ENCODE data around the gene DGKB.
A peak's percentile ranks its signal among the peaks of the same experiment; 100 is the strongest.

Gene DGKB

GRCh38 chr7:14305233-14305866 lies 597.2 kb downstream of the DGKB start:
- TF ChIP-seq ESRRG (CRISPR knock-in tag; IDR thresholded peaks at IDR 0.05) (no peak), TOX (CRISPR knock-in tag; IDR thresholded peaks at IDR 0.05; ENCODE audit: borderline replicate concordance) (no peak), ISL1 (CRISPR knock-in tag; IDR thresholded peaks at IDR 0.05) (peak; percentile 68), ZNF565 (CRISPR knock-in tag; conservative IDR thresholded peaks at IDR 0.05; ENCODE audit: low read depth) (no peak), CSDC2 (CRISPR knock-in tag; IDR thresholded peaks at IDR 0.05) (no peak), ZFP3 (CRISPR knock-in tag; IDR thresholded peaks at IDR 0.05) (no peak), PATZ1 (CRISPR knock-in tag; IDR thresholded peaks at IDR 0.05; ENCODE audit: borderline replicate concordance) (no peak)
- TF ChIP-seq, protein P1, sequence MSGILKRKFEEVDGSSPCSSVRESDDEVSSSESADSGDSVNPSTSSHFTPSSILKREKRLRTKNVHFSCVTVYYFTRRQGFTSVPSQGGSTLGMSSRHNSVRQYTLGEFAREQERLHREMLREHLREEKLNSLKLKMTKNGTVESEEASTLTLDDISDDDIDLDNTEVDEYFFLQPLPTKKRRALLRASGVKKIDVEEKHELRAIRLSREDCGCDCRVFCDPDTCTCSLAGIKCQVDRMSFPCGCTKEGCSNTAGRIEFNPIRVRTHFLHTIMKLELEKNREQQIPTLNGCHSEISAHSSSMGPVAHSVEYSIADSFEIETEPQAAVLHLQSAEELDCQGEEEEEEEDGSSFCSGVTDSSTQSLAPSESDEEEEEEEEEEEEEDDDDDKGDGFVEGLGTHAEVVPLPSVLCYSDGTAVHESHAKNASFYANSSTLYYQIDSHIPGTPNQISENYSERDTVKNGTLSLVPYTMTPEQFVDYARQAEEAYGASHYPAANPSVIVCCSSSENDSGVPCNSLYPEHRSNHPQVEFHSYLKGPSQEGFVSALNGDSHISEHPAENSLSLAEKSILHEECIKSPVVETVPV (CRISPR knock-in tag; IDR thresholded peaks at IDR 0.05), result no peak
- ATAC-seq, result peak; percentile 54; the same call in 2 of the 3 replicates

DNA sequence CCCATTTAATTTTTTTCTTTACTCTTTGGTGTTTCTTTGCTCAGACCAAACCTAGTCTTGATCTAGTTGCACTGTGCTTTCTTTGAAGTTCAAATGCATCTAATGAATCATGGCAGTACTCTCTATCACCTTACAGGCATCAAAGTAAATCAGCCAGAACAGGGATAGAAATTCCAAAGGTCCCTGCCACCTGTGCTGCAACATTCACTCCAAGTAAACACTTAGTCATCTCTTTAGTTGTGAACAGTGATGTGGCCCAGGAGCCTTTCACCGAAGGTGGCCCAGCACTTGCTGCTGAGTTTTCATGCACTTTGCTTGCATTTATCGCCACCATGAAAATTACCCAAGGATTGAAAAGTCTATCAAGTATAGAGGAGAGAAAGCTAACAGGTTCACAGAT lies 599.0 kb downstream of the DGKB start:
- ATAC-seq, result no peak
- TF ChIP-seq, protein P2, sequence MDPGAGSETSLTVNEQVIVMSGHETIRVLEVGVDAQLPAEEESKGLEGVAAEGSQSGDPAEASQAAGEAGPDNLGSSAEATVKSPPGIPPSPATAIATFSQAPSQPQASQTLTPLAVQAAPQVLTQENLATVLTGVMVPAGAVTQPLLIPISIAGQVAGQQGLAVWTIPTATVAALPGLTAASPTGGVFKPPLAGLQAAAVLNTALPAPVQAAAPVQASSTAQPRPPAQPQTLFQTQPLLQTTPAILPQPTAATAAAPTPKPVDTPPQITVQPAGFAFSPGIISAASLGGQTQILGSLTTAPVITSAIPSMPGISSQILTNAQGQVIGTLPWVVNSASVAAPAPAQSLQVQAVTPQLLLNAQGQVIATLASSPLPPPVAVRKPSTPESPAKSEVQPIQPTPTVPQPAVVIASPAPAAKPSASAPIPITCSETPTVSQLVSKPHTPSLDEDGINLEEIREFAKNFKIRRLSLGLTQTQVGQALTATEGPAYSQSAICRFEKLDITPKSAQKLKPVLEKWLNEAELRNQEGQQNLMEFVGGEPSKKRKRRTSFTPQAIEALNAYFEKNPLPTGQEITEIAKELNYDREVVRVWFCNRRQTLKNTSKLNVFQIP (CRISPR knock-in tag; IDR thresholded peaks at IDR 0.05; ENCODE audit: borderline replicate concordance, low read depth), result no peak
- TF ChIP-seq ZNF565 (CRISPR knock-in tag; conservative IDR thresholded peaks at IDR 0.05; ENCODE audit: low read depth) (no peak), CSDC2 (CRISPR knock-in tag; IDR thresholded peaks at IDR 0.05) (no peak), TOX (CRISPR knock-in tag; IDR thresholded peaks at IDR 0.05; ENCODE audit: borderline replicate concordance) (no peak), ISL1 (CRISPR knock-in tag; IDR thresholded peaks at IDR 0.05) (no peak)

- ATAC-seq, result peak; percentile 65
- TF ChIP-seq TOX (CRISPR knock-in tag; IDR thresholded peaks at IDR 0.05; ENCODE audit: borderline replicate concordance) (no peak), SNAI2 (CRISPR knock-in tag; IDR thresholded peaks at IDR 0.05) (peak; percentile 62; the same call in 1 of the 2 replicates), ZNF565 (CRISPR knock-in tag; conservative IDR thresholded peaks at IDR 0.05; ENCODE audit: low read depth) (no peak), ZFP3 (CRISPR knock-in tag; IDR thresholded peaks at IDR 0.05) (peak; percentile 68; the same call in 1 of the 2 replicates), RARB (CRISPR knock-in tag; IDR thresholded peaks at IDR 0.05) (no peak), BACH2 (CRISPR knock-in tag; IDR thresholded peaks at IDR 0.05; ENCODE audit: borderline replicate concordance) (no peak), ZNF8 (CRISPR knock-in tag; IDR thresholded peaks at IDR 0.05) (no peak), TSHZ2 (CRISPR knock-in tag; IDR thresholded peaks at IDR 0.05) (no peak), ZC3H10 (CRISPR knock-in tag; IDR thresholded peaks at IDR 0.05) (peak; percentile 80), CREB5 (CRISPR knock-in tag; IDR thresholded peaks at IDR 0.05; ENCODE audit: low read depth) (peak; percentile 73), CSDC2 (CRISPR knock-in tag; IDR thresholded peaks at IDR 0.05) (no peak), OSR1 (CRISPR knock-in tag; IDR thresholded peaks at IDR 0.05) (no peak), ARNTL (CRISPR knock-in tag; IDR thresholded peaks at IDR 0.05; ENCODE audit: borderline replicate concordance, low read depth) (no peak), PPARA (CRISPR knock-in tag; IDR thresholded peaks at IDR 0.05; ENCODE audit: borderline replicate concordance) (no peak), GLIS3 (CRISPR knock-in tag; IDR thresholded peaks at IDR 0.05) (no peak), ZNF70 (CRISPR knock-in tag; IDR thresholded peaks at IDR 0.05) (no peak), TCF4 (CRISPR knock-in tag; IDR thresholded peaks at IDR 0.05; ENCODE audit: borderline replicate concordance) (peak; percentile 20; the same call in 1 of the 2 replicates), ISL1 (CRISPR knock-in tag; IDR thresholded peaks at IDR 0.05) (peak; percentile 91), ESRRG (CRISPR knock-in tag; IDR thresholded peaks at IDR 0.05) (no peak), ZFP30 (CRISPR knock-in tag; IDR thresholded peaks at IDR 0.05) (no peak)
- TF ChIP-seq, protein P2 (CRISPR knock-in tag; IDR thresholded peaks at IDR 0.05; ENCODE audit: borderline replicate concordance, low read depth), result no peak
- TF ChIP-seq, protein P1 (CRISPR knock-in tag; IDR thresholded peaks at IDR 0.05), result 0 out of 2 replicates have a peak, but pooled peaks have one; percentile 7
Observed at GRCh38 chr7:14294637-14295036, 607.9 kb downstream of the DGKB start.

Measured in SK-N-SH treated with all-trans-retinoic acid at 6 μM for 48 hours (cell line).